GM21515 (cell line): ENCODE measurements around the gene CYP3A4.
"Not testable (repeated sequence)": the region's sequence is repeated elsewhere in the genome, so short reads cannot be mapped to it uniquely, and the experiment has no call there.

ENCODE experiments used
- ATAC-seq: cut with Tn5 transposase; IDR thresholded peaks from one replicate; pipeline ENCODE4 v1.9.1; 2021; ENCODE audit not compliant: unreplicated experiment

CYP3A4 gene

DNA sequence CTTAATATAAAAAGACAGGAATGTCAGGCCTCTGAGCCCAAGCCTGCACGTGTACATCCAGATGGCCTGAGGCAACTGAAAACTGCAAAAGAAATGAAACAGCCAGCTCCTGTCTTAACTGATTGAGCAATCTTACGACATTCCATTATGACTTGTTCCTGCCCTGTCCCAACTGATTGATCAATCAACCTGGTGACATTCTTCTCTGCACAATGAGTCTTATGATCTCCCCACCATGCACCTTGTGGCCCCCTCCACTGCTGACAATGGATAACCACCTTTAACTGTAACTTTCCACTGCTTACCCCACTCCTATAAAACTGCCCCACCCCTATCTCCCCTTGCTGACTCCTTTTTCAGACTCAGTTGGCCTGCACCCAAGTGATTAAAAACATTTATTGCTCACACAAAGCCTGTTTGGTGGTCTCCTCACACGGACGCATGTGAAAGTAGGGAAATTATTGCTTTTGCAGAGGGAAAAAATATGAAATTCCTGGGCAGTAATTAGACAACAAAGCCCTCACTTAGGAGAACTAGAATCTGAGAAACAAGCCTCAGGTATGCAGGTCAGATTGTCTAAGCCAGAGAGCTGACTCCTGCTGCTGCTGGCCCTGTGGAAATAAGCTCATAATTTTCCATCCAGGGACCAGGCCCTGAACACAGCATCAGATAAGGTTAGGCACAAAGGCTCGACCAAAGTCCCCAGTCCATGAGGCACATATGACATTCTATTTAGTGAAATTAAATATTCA lies 54.3 kb downstream of the CYP3A4 start:
- ATAC-seq = no peak

DNA sequence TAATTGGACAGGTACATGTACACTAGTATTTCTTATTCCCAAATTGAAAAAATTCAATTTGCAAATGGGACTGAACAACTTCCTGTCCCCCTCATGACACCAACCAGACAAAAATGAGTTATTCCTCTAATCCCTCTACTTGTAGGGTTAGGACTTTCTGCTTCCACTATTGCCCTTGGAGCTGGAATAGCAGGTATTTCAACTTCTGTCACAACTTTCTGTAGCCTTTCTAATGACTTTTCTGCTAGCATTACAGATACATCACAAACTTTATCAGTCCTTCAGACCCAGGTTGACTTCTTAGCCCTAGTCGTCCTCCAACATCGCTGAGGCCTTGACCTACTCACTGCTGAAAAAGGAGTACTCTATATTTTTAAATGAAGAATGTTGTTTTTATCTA lies 55.4 kb downstream of the CYP3A4 start:
- ATAC-seq = no peak

DNA sequence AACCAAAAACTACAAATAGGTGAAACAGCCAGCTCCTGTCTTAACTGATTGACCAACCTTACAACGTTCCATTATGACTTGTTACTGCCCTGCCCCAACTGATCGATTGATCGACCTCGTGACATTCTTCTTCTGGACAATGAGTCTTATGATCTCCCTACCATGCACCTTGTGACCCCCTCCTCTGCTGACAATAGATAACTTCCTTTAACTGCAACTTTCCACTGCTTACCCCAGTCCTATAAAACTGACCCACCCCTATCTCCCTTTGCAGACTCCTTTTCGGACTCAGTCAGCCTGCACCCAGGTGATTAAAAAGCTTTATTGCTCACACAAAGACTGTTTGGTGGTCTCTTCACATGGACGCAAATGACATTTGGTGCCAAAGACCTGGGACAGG lies 60.8 kb downstream of the CYP3A4 start:
- ATAC-seq = not testable (repeated sequence)

- ATAC-seq = no peak
Observed at GRCh38 chr7:99720800-99721595, 63.0 kb downstream of the CYP3A4 start.

GRCh38 chr7:99719996-99720769 lies 63.8 kb downstream of the CYP3A4 start:
- no peak for ATAC-seq

DNA sequence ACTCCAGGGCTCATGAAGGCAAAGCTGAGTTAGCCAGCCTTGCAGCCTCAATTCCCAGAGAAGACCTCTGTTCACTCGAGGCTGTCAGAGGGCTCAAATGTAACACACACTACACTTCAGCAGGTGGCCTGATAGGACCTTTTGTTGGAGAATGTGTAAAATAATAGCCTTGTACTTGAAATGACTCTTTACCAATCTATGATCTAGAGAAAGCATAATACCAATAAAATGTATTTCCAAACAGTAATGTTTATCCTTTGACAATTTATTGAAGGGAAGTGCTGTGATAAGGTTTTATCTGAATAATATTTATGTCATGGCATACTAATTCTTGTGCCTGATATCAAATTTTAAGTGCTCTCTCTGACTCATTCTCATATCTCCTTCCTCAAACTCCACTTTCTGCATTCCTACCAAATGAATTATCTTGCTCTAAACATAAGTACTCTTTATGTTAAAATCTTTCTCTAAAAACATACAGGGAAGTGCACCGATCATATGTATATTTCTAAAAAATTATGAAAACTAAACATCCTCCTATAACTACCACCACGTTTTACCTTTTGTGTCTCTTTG lies 69.9 kb downstream of the CYP3A4 start:
- no peak for ATAC-seq

DNA sequence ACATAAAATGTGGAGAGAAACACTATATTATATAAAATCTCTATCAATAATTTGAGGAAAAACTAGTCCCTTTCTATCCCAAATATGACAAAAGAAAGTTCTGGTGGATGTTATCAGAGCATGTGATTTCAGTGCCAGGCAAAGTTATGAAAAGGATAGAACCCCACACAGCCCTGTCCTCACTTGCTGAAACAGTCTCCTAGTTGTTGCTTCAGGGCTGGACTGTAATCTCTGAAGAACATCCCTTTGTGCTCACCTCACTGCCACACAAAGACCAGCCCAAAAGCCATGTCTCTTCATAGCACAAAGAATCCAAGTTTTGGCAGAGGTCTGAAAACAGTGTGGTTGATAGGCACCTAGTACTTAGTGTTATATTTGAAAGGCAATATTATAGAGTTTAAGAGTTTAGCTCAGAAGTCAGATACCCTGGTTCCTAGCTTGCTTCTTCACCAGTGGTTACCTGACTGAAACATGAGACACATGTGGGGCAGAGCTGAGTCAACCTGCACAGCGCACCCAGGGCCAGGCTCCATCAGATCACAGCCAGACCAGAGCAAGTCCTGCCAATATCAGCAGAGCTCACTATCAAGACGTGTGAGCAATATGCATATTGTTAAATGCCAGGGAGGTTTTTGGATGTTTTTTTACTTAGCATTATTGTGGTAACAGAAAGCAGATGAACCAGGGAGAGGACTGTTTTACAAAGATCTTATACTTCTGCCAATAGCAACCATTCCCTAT lies 74.0 kb downstream of the CYP3A4 start:
- ATAC-seq = no peak

DNA sequence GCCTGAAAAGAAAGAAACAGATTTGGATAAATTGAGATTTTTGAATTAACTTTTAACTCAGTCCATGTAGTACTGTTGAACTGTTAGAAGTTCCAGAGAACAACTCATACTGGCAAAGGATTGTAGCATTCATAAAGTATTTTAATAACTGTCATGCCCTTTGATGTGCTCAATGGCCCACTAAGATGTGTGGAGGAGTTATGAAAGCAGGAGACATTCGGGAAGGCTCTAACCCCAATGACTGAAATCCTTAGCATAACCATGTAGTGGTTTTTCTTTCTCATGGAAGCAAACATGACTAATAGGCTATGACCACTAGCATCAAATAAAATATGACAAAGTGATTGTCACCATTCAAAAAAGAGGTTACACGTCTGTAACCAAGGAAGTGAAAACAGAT lies 74.7 kb downstream of the CYP3A4 start:
- ATAC-seq = no peak

DNA sequence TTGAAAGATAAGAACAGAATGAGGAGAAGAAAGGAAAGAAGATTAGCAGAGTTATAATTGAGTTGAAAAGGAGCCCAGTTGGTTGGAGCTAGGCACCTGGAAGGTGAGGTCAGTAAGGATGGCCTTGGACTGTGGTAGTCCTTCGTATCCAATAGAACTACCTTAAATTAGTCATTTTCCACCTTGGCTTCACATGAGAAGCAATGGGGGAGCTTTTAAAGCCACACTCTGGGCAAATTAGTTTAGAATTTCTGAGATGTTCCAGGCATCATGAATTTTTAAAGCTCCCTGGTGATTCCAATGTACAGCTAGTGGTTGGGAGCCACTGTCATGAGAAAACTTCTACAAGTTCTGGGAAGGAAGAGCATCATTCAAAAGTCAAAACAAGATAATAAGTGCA lies 76.9 kb downstream of the CYP3A4 start:
- ATAC-seq = no peak
